Activated CD4-positive, alpha-beta T cell treated with anti-CD3 and anti-CD28 coated beads, Interleukin-2, amount 10 ng/mL, durations not matched to agents 24 days and 14 days (primary cell): ENCODE measurements around the gene ROM1. TPM values are rescaled to one million over a fixed set of nuclear protein-coding genes. Genes with fewer than 3 reads are reported as not detected.

ENCODE experiments used
- DNase-seq: peaks from one replicate; pipeline ENCODE4 v3.0.0; 2022
- H3K27ac Mint-ChIP-seq: one replicate; pipeline ENCODE4 v1.8.0; 2022; ENCODE audit warnings: mild to moderate bottlenecking, mixed read lengths
- H3K27me3 Mint-ChIP-seq: one replicate; pipeline ENCODE4 v1.8.0; 2022; ENCODE audit warnings: mixed read lengths
- H3K36me3 Mint-ChIP-seq: one replicate; pipeline ENCODE4 v1.8.0; 2022; ENCODE audit warnings: low read depth, mild to moderate bottlenecking, mixed read lengths
- H3K4me1 Mint-ChIP-seq: one replicate; pipeline ENCODE4 v1.8.0; 2021; ENCODE audit warnings: mixed read lengths
- H3K4me3 Mint-ChIP-seq: one replicate; pipeline ENCODE4 v1.8.0; 2022; ENCODE audit warnings: mild to moderate bottlenecking, moderate library complexity, mixed read lengths
- H3K9me3 Mint-ChIP-seq: one replicate; pipeline ENCODE4 v1.8.0; 2021; ENCODE audit warnings: mixed read lengths
- intact Hi-C: fragments of 100-400 bp; cut with micrococcal nuclease; formaldehyde crosslinking; loops from one replicate; pipeline ENCODE4 v1.15.1; 2023
- total RNA-seq: library from RNA; stranded (reverse); gene quantifications from 2 replicates; pipeline ENCODE4 v1.2.3, GENCODE V29; 2022

ROM1 gene
- total RNA-seq, 1 donor from 2014 or later = 2.3 TPM

- peaks cover 49% of the 10 kb centered on the region for H3K36me3 Mint-ChIP-seq
These were observed 8.8 kb downstream of the ROM1 start, which contains the start of gene B3GAT3 for GRCh38 chr11:62621567-62622470. Gene B3GAT3, minus strand, starts transcription at chr11:62621986. Its CDS starts 39 bp downstream, at chr11:62621947.

GRCh38 chr11:62622476-62623089 lies 9.5 kb downstream of the ROM1 start:
- Mint-ChIP-seq H3K27me3 (peaks cover 1% of the 10 kb centered on the region), H3K9me3 (no peaks in the 10 kb centered on the region), H3K27ac (peak overlapping the region; percentile 99), H3K4me3 (peak overlapping the region; percentile 97), H3K4me1 (peaks cover 25% of the 10 kb centered on the region), H3K36me3 (peaks cover 52% of the 10 kb centered on the region)
- intact Hi-C loops = loop anchor here (1.0 to 2.0 kb wide), 6 partner anchors 10 to 42 kb away; partner anchors contain the start of genes C11orf98, CSKMT, EML3 and GANAB
- DNase-seq = no peak

More at GRCh38 chr11:62621567-62622470, 8.8 kb downstream of the ROM1 start, which contains the start of gene B3GAT3:
- Mint-ChIP-seq H3K4me3 (peak within 1 kb of the TSS; percentile 97), H3K27ac (peak within 1 kb of the TSS; percentile 99), H3K4me1 (peaks cover 25% of the 10 kb centered on the region), H3K27me3 (peaks cover 1% of the 10 kb centered on the region), H3K9me3 (no peaks in the 10 kb centered on the region)
- peak; percentile 99 for DNase-seq
- intact Hi-C loops = loop anchor here (1.0 to 2.0 kb wide), 6 partner anchors 10 to 43 kb away; partner anchors contain the start of genes C11orf98, CSKMT, EML3 and GANAB

DNA sequence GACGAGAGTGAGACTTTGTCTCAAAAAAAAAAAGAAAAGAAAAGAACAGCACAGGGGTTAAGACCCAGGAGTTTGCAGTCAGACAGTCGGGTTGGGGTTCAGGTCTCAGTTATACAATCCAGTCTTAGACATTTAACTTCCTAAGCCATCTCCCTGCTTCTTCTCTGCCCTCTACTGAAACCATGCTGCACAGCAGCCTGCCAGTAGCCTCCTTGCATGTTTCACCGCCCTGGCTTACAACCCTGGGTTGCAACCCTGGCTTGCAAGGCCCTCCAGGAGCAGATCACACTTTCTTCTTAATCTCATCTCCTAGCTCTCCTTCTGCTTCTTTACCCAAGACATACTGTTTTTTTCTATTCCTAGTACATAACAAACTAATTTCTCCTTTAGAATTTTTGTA lies 14.7 kb downstream of the ROM1 start:
- peaks cover 67% of the 10 kb centered on the region for H3K36me3 Mint-ChIP-seq
- intact Hi-C loops = no loop called here
- no peaks in the 10 kb centered on the region for H3K9me3 Mint-ChIP-seq
- no peaks in the 10 kb centered on the region for H3K27me3 Mint-ChIP-seq
- H3K27ac Mint-ChIP-seq = no peak overlapping the region
- no peak overlapping the region for H3K4me3 Mint-ChIP-seq
- no peak for DNase-seq
- H3K4me1 Mint-ChIP-seq = peaks cover 7% of the 10 kb centered on the region

DNA sequence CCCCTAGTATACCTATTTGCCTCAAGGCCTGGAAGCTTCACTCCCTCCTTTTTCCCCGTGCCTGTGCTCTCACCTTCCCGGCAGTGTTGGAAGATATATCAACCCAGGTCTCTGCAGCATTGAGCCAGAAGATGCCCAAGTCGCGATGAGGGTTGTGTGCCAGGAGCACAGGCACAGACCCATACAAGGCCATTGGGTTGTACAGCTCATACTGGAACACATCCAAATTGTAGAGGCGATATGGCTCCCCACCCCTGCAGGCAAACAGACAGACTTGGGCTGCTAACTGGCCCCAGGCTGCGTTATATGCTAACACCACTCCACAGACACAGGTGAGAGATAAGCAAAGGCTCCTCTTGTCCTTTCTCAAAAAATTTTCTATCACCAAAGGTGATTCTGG lies 19.4 kb downstream of the ROM1 start:
- DNase-seq = no peak
- H3K4me3 Mint-ChIP-seq = no peak overlapping the region

DNA sequence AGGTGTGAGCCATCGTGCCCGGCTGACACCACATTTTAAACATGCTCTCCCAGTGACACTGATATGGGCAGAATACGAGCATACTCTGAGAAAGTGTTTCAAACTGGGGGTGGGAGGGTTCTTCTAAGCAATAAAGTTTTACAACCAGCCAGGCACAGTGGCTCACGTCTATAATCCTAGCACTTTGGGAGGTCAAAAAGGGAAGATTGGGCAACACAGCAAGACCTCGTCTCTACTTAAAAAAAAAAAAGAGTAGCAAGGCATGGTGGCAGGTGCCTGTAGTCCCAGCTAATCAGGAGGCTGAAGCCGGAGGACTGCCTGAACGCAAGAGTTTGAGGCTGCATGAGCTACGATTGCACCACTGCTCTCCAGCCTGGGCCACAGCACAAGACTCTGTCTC lies 31.2 kb downstream of the ROM1 start:
- H3K4me3 Mint-ChIP-seq = peak overlapping the region; percentile 30
- H3K4me1 Mint-ChIP-seq = peaks cover 34% of the 10 kb centered on the region
- H3K36me3 Mint-ChIP-seq = peaks cover 47% of the 10 kb centered on the region
- no peaks in the 10 kb centered on the region for H3K9me3 Mint-ChIP-seq
- H3K27me3 Mint-ChIP-seq = no peaks in the 10 kb centered on the region
- peak overlapping the region; percentile 41 for H3K27ac Mint-ChIP-seq
- intact Hi-C loops = no loop called here
- DNase-seq = no peak

More for the DNA sequence above, 19.4 kb downstream of the ROM1 start:
- intact Hi-C loops = no loop called here
- H3K27ac Mint-ChIP-seq = no peak overlapping the region
- peaks cover 72% of the 10 kb centered on the region for H3K36me3 Mint-ChIP-seq
- H3K4me1 Mint-ChIP-seq = peaks cover 14% of the 10 kb centered on the region
- no peaks in the 10 kb centered on the region for H3K9me3 Mint-ChIP-seq
- H3K27me3 Mint-ChIP-seq = no peaks in the 10 kb centered on the region

GRCh38 chr11:62645671-62645945 lies 32.6 kb downstream of the ROM1 start:
- no peak for DNase-seq
- no peaks in the 10 kb centered on the region for H3K27me3 Mint-ChIP-seq
- peak overlapping the region; percentile 99 for H3K4me3 Mint-ChIP-seq
- peaks cover 25% of the 10 kb centered on the region for H3K4me1 Mint-ChIP-seq
- intact Hi-C loops = no loop called here
- H3K9me3 Mint-ChIP-seq = no peaks in the 10 kb centered on the region
- peaks cover 47% of the 10 kb centered on the region for H3K36me3 Mint-ChIP-seq
- peak overlapping the region; percentile 96 for H3K27ac Mint-ChIP-seq

GRCh38 chr11:62645946-62646824 lies 33.1 kb downstream of the ROM1 start, which contains the start of gene GANAB:
Gene GANAB, minus strand, starts transcription at chr11:62646613. Its CDS starts 14 bp downstream, at chr11:62646599.
- Mint-ChIP-seq H3K27ac (peak within 1 kb of the TSS; percentile 96), H3K4me3 (peak within 1 kb of the TSS; percentile 99), H3K36me3 (peaks cover 44% of the 10 kb centered on the region), H3K9me3 (no peaks in the 10 kb centered on the region), H3K27me3 (no peaks in the 10 kb centered on the region), H3K4me1 (peaks cover 21% of the 10 kb centered on the region)
- DNase-seq = peak; percentile 99
- intact Hi-C loops = loop anchor here (1.0 to 2.0 kb wide), 6 partner anchors 19 to 82 kb away; partner anchors contain the start of genes C11orf98, CSKMT, EEF1G and ROM1

GRCh38 chr11:62646825-62647608 lies 34.0 kb downstream of the ROM1 start:
- peak overlapping the region; percentile 96 for H3K27ac Mint-ChIP-seq
- H3K36me3 Mint-ChIP-seq = peaks cover 41% of the 10 kb centered on the region
- peaks cover 20% of the 10 kb centered on the region for H3K4me1 Mint-ChIP-seq
- H3K9me3 Mint-ChIP-seq = no peaks in the 10 kb centered on the region
- no peak for DNase-seq
- peak overlapping the region; percentile 99 for H3K4me3 Mint-ChIP-seq
- H3K27me3 Mint-ChIP-seq = no peaks in the 10 kb centered on the region
- intact Hi-C loops = loop anchor here (1.0 to 2.0 kb wide), 6 partner anchors 18 to 81 kb away; partner anchors contain the start of genes C11orf98, CSKMT, EEF1G and ROM1

DNA sequence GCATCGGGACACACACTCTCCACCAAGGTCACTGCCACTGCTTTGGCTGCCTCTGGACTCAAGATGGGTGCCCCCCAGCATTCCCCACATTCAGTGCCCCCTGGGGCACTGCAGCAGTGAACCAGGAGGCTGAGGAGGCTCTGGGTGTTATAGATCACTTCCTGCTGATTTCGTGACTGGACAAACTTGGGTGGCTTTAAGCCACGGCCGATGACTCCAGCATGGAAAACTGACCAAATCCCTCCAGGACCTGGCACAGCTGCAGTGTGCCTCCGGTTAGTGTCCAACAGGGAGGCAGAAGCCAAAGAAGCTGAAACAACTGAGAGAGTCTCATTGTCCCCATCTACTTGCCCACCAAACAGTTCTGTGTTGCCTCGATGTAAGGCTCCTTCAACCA lies 34.5 kb downstream of the ROM1 start:
- Mint-ChIP-seq H3K27ac (no peak overlapping the region), H3K36me3 (peaks cover 42% of the 10 kb centered on the region), H3K9me3 (no peaks in the 10 kb centered on the region), H3K4me3 (no peak overlapping the region), H3K27me3 (no peaks in the 10 kb centered on the region), H3K4me1 (peaks cover 24% of the 10 kb centered on the region)
- DNase-seq = no peak
- intact Hi-C loops = loop anchor here (2.0 kb wide), 1 partner anchor 75 kb away; the partner anchor contains the start of gene EEF1G

GRCh38 chr11:62648185-62648966 lies 35.3 kb downstream of the ROM1 start:
- H3K4me3 Mint-ChIP-seq = no peak overlapping the region
- H3K9me3 Mint-ChIP-seq = no peaks in the 10 kb centered on the region
- no peaks in the 10 kb centered on the region for H3K27me3 Mint-ChIP-seq
- intact Hi-C loops = no loop called here
- H3K36me3 Mint-ChIP-seq = peaks cover 36% of the 10 kb centered on the region
- no peak for DNase-seq
- H3K27ac Mint-ChIP-seq = no peak overlapping the region
- H3K4me1 Mint-ChIP-seq = peaks cover 26% of the 10 kb centered on the region

DNA sequence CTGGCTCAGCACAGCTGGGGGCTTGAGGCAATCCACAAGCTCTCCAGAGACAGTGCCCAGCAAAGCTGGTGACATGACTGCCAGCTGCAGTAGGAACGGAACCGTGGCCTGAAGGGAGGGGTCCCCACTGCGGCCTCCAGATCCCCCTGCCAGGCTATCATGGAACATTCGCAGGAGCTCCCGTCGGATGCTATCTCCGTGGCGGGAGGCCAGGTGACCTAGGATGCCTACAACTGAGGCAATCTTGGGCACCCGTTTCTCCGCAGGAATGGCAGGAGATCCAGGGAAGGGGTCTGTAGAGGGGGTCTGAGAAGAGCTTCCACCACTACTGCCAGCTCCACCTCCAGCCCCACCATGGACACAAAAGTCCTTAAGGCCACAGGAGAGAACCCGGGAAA lies 35.9 kb downstream of the ROM1 start:
- Mint-ChIP-seq H3K27ac (no peak overlapping the region), H3K9me3 (no peaks in the 10 kb centered on the region)

DNA sequence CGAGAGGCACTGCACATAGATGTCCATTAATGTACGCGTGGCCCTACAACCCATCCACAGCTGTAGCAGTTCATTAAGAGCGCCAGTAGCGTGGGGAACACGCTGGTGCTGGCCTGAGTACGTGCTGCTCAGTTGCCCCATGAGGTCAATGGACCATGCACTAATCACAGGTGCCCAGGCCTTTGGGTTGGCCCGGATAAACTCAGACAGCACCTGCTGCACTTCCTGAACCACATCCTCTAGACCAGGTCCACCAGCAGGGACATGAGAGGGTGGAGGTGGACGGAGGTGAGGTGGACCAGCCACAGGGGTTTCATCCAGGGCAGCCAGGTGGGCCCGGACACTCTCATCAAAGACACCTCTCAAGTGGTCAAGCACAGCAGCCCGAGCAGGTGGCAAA lies 36.4 kb downstream of the ROM1 start:
- H3K9me3 Mint-ChIP-seq = no peaks in the 10 kb centered on the region
- H3K4me3 Mint-ChIP-seq = no peak overlapping the region
- peaks cover 30% of the 10 kb centered on the region for H3K4me1 Mint-ChIP-seq
- no peak overlapping the region for H3K27ac Mint-ChIP-seq
- no peak for DNase-seq
- no peaks in the 10 kb centered on the region for H3K27me3 Mint-ChIP-seq
- intact Hi-C loops = no loop called here
- H3K36me3 Mint-ChIP-seq = peaks cover 29% of the 10 kb centered on the region

More for the DNA sequence above, 35.9 kb downstream of the ROM1 start:
- no peak overlapping the region for H3K4me3 Mint-ChIP-seq
- no peaks in the 10 kb centered on the region for H3K27me3 Mint-ChIP-seq
- H3K36me3 Mint-ChIP-seq = peaks cover 35% of the 10 kb centered on the region
- peaks cover 29% of the 10 kb centered on the region for H3K4me1 Mint-ChIP-seq
- intact Hi-C loops = no loop called here
- DNase-seq = no peak
